H7 (cell line): ENCODE data around the gene PCYT1A. TPM values are rescaled to one million over a fixed set of nuclear protein-coding genes. Genes with fewer than 3 reads are reported as not detected.
A peak's percentile ranks its signal among the peaks of the same experiment; 100 is the strongest.

Experiments
- DNase-seq: peaks from one replicate; pipeline ENCODE4 v3.0.0; 2012
- H3K27me3 ChIP-seq: 2 replicates; pipeline ENCODE4 v1.6.0; 2011; ENCODE audit warnings: mild to moderate bottlenecking, low read length; ENCODE audit not compliant: control insufficient read depth, insufficient read depth
- H3K36me3 ChIP-seq: replicated peaks from 2 replicates; pipeline ENCODE4 v1.5.1; 2011; ENCODE audit warnings: low read length; ENCODE audit not compliant: control insufficient read depth, insufficient read depth
- H3K4me3 ChIP-seq: 2 replicates; pipeline ENCODE4 v1.5.1; 2011; ENCODE audit warnings: low read depth, mild to moderate bottlenecking, control low read depth, low read length, moderate library complexity; ENCODE audit not compliant: insufficient read depth
- total RNA-seq: library from RNA; depleted of rRNA; stranded (reverse); fragments of >200 nt; shearing (Covaris generic); gene quantifications from 2 replicates; pipeline ENCODE4 v1.2.3, GENCODE V29; 2014

Gene PCYT1A
- total RNA-seq, 1 experiment from 2014 or later = 38.0 TPM

DNA sequence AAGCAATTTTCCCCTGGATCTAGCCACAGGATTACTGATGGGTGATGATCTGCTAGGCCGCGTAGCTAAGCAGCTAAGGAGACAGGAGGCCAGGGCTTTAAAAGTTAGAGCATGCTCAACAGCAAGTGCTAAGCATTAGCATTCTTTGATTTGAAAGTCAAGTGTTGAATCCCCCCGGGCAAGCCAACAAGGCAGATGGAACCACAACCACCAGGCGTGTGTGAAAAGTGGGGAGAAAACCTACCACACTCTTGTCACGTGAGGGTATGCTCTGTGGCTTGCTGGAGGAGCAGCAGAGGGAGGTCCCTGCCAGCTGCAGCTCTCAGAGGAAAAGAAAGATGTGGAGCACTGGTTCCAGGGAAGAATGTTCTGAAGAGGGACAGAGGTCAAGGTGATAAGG, 50.3 kb downstream of the PCYT1A start:
- Histone ChIP-seq H3K27me3 (no peaks in the 10 kb centered on the region), H3K4me3 (no peak overlapping the region), H3K36me3 (peaks cover 3% of the 10 kb centered on the region)
- no peak for DNase-seq

DNA sequence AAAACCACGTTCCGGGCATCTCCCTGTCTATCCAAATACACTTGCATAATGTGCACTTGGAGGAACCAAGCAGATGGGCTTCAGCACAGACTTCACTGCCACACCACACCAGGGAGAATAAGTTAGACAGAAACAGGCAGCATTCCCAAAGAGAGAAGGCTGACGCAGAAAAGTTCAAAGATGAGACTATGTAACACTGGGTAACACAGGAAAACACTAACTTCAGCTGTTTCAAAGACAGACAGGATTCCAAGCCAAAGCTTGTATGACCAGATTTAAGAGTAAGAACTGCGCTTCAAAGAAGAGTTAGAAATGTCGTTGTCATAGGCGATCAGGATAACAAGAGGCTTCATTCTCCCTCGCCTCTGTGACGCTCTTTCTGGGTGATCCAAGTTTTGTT, 51.3 kb downstream of the PCYT1A start:
- no peaks in the 10 kb centered on the region for H3K27me3 ChIP-seq
- H3K4me3 ChIP-seq = no peak overlapping the region
- DNase-seq = no peak
- no peaks in the 10 kb centered on the region; the same call in 1 of the 2 replicates for H3K36me3 ChIP-seq

DNA sequence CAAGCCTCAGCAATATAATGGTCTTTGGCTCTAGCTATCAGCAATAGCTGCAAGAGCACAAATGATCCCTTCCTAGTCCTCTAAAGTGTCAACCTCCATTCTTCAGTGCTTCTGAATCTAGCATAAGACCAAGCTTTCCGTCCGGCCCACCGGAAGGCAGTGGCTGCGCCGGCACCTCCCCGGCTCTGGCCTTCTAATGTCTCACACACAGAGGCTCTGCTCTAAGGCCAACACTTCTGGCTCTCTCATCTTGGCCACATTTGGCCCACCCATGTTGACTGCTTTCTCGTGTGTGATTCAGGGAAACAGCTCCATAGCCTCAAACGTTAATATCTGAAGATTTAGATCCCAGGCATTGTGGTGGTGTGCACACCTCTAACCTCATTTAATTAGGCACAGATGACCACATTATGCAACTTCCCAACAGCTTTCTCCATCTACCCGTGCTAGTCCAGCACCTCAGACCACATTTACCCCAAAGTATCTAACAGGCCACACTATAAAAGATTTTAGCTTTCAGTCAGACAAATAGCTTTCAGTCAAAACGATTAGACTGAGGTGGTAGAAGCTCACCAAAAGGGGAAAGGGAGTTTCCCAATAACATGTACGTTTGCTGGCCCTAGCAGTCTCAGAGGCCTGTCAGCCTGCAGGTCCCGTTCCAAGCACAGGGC, 51.9 kb downstream of the PCYT1A start:
- no peaks in the 10 kb centered on the region; the same call in 1 of the 2 replicates for H3K36me3 ChIP-seq
- no peaks in the 10 kb centered on the region for H3K27me3 ChIP-seq
- no peak overlapping the region for H3K4me3 ChIP-seq
- DNase-seq = no peak

- peaks cover 1% of the 10 kb centered on the region; the same call in 1 of the 2 replicates for H3K36me3 ChIP-seq
- H3K27me3 ChIP-seq = no peaks in the 10 kb centered on the region
- DNase-seq = no peak
- no peak overlapping the region for H3K4me3 ChIP-seq
These were observed 54.7 kb downstream of the PCYT1A start for GRCh38 chr3:196232882-196233251.

DNA sequence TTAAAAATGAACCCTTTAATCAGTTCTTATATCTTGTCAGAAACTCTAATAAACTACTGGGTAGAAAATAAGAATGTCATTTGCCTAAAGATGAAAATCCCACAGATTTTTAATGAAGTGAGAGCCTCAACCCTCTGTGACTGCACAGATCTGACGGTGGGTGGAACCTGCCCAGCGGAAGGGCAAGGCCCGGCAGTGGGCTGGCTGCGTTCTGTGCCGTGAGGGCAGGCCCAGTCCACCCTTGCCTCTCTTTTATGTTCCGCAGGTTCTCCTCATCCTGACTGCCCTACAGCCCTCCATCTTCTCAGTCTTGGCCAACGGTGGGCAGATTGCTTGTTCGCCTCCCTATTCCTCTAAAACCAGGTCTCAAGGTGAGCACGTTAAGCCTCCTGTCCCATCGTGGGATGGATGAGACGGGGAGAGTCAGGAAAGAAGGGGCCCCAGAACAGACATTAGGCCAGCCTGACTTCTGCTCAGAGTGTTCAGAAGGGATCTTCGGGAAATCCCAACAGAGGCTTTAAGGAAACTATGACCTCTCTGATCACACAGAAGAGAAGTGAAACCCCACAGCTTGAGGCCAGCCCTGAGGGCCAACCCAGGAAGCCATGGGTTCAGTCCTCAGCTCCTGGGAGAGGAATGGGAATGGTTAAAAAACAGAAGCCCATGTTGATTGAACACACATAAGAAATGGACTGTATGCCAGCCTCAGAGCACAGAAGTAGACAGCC, 55.2 kb downstream of the PCYT1A start:
- no peak for DNase-seq
- Histone ChIP-seq H3K36me3 (peaks cover 1% of the 10 kb centered on the region; the same call in 1 of the 2 replicates), H3K4me3 (no peak overlapping the region), H3K27me3 (no peaks in the 10 kb centered on the region)

GRCh38 chr3:196227629-196228493, 59.7 kb downstream of the PCYT1A start:
- DNase-seq = peak; percentile 67
- H3K27me3 ChIP-seq = no peaks in the 10 kb centered on the region
- H3K36me3 ChIP-seq = peaks cover 1% of the 10 kb centered on the region; the same call in 1 of the 2 replicates
- H3K4me3 ChIP-seq = no peak overlapping the region

DNA sequence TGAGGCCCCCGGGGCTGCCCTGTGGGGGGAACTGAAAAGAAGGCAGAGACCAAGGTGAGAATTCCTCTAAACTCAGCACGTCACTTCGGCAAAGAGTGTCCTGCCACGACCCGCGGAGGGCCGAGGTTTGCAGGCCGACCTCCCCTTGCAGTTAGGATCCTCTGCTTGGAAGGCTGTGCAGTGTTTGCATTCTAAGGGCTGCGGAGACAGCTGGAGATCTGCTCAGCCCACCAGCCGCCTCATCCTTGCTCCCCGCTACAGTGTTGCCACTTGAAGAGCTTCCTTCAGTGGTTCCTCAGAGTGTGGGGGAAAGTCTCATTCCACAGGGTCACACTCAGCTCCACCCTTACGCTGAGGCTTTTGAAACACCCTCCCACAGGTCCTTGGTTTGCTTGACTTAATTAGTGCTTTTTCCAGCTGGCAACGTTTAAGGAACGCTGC, 60.4 kb downstream of the PCYT1A start:
- Histone ChIP-seq H3K27me3 (no peaks in the 10 kb centered on the region), H3K36me3 (peaks cover 1% of the 10 kb centered on the region; the same call in 1 of the 2 replicates), H3K4me3 (no peak overlapping the region)
- DNase-seq = no peak

GRCh38 chr3:196225763-196226364, 61.7 kb downstream of the PCYT1A start:
- Histone ChIP-seq H3K4me3 (no peak overlapping the region), H3K27me3 (no peaks in the 10 kb centered on the region), H3K36me3 (peaks cover 1% of the 10 kb centered on the region; the same call in 1 of the 2 replicates)
- DNase-seq = no peak

- no peak overlapping the region for H3K4me3 ChIP-seq
- no peaks in the 10 kb centered on the region for H3K27me3 ChIP-seq
- H3K36me3 ChIP-seq = peaks cover 1% of the 10 kb centered on the region; the same call in 1 of the 2 replicates
- DNase-seq = no peak
These were observed 62.4 kb downstream of the PCYT1A start for GRCh38 chr3:196225086-196225485.

GRCh38 chr3:196222876-196223595, 64.5 kb downstream of the PCYT1A start:
- DNase-seq = no peak
- H3K27me3 ChIP-seq = no peaks in the 10 kb centered on the region
- no peak overlapping the region for H3K4me3 ChIP-seq
- H3K36me3 ChIP-seq = no peaks in the 10 kb centered on the region

DNA sequence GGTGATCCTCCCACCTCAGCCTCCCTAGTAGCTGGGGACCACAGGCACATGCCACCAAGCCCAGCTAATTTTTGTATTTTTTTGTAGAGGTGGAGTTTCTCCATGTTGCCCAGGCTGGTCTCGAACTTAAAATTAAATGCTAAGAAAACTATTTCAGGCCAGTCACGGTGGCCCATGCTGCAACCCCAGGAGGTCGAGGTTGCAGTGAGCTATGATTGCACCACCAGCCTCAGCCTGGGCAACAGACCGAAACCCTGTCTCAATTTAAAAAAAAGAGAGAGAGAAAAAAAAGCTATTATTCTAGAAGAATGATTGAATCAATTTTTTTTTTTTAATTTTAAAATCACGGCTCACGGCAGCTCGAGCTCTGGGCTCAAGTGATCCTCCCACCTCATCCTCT, 66.5 kb downstream of the PCYT1A start:
- H3K27me3 ChIP-seq = no peaks in the 10 kb centered on the region

DNA sequence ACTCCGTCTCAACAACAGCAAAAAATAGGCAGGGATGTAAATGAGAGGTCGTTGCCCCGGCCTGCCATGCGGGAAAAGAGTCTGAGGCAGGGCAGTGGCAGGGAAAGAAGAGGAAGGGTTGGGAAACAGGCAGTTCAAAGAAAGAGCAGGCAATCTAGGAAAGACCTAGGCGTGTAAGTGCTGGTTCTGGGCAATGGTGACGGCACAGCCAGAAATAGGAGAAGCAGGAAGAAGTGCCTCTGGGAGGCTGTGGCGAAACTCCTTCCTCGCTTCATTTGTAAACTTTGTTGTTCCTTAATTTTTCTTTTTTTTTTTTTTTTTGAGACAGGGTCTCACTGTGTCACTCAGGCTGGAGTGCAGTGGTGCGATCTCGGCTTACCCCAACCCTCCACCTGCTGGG, 66.9 kb downstream of the PCYT1A start:
- no peak for DNase-seq
- no peak overlapping the region for H3K4me3 ChIP-seq
- no peaks in the 10 kb centered on the region for H3K36me3 ChIP-seq
- H3K27me3 ChIP-seq = no peaks in the 10 kb centered on the region

More for the DNA sequence above, 66.5 kb downstream of the PCYT1A start:
- H3K36me3 ChIP-seq = no peaks in the 10 kb centered on the region
- DNase-seq = no peak
- H3K4me3 ChIP-seq = no peak overlapping the region

DNA sequence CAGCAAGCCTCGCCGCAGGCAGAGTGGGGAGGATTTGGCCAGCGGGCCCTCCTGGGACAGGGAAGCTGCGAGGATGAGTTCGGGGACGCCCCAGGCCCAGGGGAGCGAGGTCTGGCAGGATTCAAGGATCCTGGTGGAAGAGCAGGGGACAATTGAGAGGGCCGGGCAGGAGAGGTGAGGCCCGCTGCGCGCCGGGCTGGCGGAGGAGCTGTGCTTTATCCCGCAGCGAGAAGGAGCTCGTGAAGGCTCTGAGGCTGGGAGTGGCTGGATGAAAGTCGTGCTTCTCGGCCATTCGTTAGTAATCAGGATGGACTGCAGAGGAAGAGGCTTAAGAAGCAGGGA, 67.6 kb downstream of the PCYT1A start:
- H3K27me3 ChIP-seq = no peaks in the 10 kb centered on the region
- H3K4me3 ChIP-seq = no peak overlapping the region
- DNase-seq = peak; percentile 55
- H3K36me3 ChIP-seq = no peaks in the 10 kb centered on the region
